Globus pallidus (tissue), 1 donor: ENCODE data around the gene SPTLC2.

ENCODE experiments used
- DNase-seq: peaks from one replicate; pipeline ENCODE4 v3.0.0-alpha.2; 2015; ENCODE audit warnings: low spot score

SPTLC2 gene

DNA sequence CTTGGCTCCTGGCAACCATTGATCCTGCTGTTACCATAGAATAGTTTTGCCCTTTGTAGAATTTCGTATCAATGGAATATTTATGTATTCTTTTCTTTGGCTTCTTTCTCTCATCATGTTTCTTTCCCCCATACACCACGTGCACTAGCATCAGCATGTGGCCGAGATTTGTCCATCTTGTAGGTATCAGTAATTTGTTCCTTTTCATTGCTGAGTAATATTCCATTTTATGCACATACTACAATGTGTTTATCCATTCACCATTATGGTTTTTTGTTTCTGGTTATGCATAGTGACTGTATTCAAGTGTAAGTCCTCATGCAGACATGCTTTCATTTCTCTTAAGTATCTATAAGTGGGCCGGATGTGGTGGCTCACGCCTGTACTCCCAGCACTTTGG, 113.3 kb downstream of the SPTLC2 start:
- no peak for DNase-seq

DNA sequence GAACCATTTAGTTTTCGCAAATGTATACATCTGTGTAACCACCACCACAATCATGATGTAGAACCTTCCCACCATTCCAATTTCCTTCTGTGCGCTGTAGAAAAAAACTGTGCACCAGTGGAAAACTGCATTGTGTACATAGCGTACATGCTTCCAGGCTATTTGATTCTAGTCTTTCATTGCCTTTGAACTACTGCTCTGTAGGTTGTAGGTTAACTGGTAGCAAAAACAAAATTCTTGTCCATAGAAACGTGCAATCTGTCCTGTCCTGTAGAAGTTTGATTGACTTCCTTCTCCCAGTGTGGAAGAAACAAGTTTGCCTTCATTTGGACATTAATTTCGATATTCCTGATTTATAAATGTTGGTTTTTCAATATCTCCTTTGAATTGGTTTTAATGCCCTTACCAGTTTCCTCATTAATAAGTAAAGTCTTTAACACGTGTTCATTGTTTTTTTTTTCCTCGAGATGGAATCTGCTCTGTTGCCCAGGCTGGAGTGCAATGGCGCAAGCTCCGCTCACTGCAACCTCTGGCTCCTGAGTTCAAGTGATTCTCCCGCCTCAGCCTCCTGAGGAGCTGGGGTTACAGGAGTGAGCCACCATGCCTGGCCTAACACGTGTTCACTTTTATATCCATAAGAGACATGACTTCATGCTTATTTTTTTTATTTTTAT, 114.2 kb downstream of the SPTLC2 start:
- no peak for DNase-seq

DNA sequence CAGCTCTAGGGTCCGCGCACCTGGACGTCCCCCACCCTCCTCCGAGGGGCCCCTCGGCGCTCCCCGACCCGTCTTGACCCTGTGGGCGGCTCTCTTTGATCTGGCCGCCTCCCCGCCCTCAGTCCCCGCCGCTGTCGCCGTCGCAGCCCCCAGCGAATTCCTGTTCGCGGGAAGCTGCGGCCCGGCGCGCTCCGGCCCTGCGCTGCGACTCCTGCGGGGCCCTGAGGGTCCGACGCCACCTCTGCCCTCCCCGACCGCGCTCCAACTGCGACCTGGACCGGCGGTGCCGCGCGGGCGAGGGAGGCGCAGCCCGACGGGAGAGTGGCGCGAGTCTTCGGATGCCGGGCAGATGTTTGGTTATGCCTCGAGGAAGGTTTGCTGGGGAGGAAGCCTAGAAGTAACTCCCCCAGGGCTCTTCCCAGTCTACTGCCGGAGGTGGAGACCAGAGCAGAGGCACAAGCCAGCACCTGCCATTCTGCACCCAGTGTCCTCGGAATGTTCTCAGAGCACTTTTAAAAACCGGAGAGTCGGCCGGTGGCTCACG, 117.4 kb downstream of the SPTLC2 start:
- DNase-seq: no peak

DNA sequence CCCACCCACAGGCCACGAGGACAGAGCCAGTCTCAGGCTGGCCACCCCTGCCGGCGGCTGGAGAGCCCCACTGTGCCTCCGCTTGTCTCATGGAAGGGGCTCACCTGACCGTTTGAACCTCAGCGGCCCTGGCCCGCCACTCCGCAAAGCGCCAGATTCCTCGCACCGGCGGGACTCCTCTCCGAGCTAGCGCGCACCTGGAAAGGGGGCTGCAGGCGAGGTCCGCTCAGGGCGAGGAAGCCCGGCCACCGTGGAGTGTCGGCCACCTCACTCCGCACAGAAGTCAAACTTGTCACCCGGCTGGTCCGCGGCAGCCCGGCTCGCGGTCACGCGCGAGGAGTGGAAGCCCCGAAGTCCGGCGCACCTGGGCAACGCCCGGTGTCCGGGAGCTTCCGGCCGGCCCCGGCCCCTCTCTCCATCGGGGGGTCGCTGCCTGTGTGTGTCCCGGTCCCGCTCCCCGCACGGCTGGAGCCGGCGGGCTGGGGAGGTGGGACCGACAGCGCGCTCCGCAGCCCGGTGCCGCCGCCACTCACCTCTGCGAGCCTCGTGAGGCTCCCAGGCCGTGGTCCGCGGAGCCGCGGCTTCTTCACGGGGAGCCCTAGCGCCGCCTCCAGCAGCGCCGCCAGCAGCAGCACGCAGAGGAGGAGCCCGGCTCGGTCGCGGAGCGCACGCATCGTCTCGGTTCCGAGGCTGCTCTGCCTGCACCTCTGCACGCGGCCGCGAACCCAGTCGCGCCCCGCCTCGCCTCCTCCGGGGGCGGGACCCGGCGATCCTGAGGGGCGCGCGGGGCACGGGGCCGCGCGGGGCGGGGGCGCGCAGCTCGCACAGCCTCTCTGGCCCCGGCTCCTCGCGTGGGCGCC, 118.1 kb downstream of the SPTLC2 start, which contains the start of gene ISM2:
ISM2 (minus strand) TSS at position 697 of the 860 bp plus-strand sequence; CDS start at position 674, 23 bp downstream.
- no peak for DNase-seq

DNA sequence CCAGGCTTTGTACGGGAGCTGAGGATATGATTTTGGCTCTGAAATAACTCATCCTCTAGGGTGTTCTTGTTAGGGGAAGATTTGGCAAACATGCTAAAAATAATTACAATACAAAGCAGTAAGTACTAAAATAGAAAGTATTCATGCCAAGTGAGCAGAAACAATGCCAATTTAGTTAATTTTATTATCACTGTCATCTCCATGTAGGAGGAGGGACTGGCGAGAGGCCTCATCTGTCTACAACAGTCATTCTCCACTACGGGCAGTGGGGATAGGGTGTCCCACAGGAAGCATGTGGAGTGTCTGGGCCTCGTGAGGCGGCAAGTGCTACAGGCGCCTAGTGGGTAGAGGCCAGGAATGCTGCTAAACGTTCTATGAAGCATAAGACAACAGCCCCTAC, 121.1 kb downstream of the SPTLC2 start:
- no peak for DNase-seq

DNA sequence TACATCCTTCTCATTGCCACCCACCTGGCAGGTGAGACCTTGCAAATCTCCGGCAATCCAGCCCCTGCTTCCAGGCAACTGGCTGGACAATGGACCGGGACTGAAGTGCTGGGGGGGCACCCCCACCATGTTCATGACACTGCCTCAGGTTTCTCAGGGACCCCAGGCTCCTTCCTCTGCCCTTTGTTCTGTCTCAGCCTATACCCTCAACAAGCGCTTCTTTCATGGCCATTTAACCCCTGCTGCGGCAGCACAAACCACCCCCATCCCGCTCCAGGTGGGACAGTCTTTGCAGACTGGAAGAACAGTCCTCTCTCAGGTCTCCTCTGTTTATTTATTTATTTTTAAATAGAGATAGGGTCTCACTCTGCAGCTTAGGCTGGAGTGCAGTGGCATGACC, 125.4 kb downstream of the SPTLC2 start:
- no peak for DNase-seq

DNA sequence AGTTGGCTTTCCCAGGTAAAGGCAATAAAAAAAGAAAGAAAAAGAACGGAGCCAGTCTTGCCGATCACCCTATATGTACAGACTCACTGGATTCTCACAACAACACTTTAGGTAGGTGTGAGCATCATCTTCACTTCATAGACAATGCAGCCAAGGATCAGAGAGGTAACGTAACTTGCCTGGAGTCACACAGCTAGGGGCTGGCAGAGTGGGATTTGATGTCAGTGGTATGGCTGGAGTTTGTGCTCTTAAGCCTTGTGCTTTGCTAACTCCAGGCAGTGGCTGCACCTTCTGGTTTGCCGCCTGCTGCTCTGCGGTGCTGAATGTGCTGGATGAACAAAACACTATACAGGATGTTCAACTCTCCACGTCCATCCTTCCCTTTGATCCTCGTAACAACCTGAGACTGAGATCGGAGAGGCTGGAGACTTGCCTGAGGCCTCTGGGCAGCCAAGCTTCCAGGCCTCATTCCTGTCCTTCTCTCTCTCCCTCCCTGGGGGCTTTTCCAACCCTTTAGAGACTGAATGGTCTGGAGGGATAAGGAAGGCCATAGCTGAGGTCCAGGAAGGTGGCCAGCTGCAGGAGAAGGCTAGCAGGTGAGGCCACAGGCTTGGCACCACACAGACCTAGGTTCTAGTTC, 126.0 kb downstream of the SPTLC2 start:
- DNase-seq: no peak

DNA sequence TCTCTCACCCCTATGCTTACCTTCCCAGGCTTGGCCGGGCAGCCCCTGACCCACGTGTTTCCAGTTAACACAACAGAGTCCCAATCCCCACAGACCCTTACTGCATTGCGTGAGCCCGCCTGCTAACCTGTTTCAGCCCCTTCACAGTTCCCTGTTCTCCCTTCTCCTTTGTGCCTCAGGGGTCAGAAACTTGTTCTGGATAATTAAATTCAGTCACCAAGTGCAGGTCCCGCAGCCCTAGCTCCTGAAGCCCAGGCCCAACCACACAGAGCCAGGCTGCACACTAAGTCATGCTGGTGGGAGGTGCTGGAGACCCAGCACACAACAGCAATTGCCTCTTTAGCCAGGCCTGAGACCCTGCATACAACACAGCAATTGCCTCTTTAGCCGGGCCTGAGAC, 127.4 kb downstream of the SPTLC2 start:
- no peak for DNase-seq

DNA sequence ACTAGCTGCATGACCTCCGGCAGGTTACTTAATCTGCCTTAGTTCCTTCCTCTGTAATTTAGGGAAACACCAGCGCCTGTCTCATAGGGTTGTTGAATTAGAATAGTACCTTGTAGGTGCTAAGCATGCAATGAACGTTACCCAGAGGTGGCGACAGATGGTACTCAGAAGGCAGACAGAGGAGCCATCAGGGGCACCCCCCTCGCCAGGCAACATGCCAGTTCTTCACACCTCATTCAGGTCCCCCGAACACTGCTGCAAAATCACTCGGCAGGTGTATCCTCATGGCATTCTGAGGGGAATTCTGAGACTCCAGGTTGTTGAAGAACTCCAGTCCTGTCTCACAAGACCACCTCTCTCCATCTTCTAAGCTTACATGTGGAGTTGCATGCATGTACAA, 127.9 kb downstream of the SPTLC2 start:
- no peak for DNase-seq

DNA sequence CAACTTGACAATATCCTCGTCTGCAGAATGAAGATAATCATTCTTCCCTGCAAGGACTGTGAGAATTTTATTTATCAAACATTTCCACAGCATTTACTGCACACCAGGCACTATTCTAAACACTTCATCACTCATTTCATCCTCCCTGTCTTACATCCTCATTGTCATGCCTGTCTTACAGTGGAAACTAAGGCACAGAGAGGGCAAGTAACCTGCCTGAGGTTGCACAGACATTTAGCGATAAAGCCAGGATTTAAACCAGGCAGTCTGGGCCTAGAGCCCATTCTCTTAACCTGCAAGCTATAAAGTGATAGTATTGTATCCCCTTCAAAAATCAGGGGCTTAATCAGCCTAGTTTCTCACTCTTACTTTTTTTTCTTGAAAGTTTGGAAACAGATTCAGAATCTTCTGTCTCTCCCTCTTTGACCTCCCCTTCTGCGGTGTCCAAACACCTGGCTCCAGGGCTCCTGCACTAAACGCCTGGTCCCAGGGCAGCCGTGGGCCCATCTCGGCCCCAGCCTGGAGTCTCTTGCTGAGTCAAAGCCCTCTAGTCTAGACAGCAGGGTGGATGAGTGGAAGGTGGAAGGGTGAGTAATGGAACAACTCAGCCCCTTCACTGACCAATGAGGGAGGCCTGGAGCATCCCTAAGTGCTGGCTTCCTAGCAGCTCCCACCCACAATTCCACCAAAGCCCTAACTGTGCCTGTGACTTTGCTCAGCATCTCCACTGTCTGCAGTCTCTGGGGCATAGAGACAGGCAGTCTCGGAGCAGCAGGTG, 130.3 kb downstream of the SPTLC2 start:
- DNase-seq: no peak

DNA sequence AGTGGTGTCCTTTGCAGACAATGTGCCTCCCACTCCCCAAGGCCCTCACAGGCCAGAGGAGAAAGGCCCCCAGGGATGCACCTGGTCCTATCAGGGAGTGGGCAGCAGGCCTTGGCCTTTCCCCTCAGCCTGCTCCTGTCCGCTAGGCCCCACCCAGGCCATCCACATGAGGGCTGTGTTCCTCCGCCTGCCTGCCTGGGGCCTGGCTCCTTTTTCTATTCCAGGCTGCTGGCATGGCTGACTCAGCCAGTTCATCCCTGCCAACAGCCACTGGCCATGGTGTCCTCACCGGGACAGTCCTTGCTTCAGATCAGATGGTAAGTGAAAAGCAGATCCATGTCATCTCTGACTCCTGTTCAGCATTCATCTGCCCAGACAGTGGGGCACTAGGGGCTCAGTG, 131.2 kb downstream of the SPTLC2 start:
- no peak for DNase-seq

DNA sequence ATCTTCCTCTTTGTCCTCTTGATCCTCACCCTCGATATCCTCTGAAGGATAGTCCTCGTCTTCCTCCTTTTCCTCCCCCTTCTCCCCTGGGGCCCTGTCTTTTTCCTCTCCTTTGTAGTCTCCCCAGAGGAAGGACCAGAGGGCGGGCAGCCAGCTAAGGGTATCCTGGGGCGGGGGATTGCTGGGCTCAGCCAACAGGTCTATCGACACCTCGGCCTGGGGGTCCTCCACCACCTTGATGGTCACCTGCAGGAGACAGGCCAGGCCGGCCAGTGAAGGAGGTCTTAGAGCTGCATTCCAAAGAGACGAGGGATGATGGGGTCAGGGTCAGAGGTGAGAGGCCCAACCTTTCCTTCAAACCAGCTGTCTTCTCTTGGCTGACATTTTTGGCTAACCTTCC, 134.0 kb downstream of the SPTLC2 start:
- no peak for DNase-seq

DNA sequence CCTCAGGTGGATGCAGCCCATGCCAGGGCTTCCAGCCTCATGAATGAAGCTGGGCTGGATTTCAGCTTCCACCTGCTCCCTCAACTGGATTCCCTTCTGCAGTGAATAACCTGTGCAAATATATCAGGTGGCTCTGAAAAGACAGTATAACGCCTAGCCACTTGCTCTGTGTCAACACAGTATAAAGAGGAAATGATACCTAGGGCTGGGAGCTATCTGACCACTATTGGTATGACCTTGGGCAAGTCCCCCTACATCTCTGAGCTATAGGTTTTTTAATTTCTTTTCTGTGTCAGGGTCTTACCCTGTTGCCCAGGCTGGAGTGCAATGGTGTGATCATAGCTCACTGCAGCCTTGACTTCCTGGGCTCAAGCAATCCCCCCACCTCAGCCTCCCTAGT, 137.6 kb downstream of the SPTLC2 start:
- DNase-seq: no peak

DNA sequence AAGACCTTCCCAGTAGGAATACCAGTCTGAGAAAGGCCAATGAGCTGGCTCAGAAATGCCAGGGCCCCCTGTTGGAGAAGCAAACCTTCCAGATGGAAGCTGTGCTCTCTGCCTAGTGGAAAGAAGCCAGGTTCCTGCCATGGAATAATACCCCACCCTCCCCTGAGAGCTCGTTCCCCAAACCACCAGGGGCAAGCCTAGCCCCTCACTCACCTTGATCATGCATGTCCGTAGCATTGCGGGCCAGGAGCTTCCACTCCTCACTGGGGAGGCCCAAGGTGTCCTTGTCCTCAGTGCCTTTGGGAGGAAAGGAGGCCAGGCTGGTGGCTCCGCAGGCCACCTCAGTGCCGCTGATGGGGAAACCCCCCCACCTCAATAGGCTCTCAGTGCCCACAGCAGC, 138.4 kb downstream of the SPTLC2 start:
- DNase-seq: no peak

DNA sequence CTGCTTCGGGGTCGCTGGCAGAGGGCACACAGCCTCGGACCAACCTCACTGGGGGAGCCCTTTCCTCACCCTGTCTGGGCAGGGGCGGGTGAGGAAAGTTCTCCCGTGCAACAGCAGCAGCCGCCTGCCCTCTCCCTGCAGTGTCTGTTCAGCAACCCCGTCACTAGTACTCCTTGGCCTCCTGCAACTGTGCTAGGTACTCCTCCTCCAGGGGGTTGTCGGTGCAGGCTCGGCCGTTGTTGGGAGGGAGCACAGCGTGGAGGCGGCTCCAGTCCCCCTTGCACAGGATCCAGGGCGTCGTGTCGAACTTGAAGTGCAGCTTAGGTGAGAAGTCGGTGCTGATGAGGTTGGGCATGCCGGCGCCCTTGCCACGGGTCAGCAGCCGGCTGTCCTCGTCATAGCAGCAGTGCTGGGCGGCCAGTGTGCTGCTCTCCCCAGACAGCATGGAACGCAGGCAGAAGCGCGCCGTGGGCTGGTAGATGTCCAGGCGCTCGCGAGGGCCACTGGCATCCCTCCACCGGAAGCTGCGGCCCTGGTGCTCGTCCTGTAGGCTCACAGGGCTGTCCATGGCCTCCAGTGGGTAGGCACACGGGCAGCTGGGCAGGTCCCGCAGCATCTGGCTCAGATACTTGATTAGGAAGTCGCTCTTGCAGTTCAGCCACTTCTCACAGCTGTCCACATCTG, 140.9 kb downstream of the SPTLC2 start:
- no peak for DNase-seq

DNA sequence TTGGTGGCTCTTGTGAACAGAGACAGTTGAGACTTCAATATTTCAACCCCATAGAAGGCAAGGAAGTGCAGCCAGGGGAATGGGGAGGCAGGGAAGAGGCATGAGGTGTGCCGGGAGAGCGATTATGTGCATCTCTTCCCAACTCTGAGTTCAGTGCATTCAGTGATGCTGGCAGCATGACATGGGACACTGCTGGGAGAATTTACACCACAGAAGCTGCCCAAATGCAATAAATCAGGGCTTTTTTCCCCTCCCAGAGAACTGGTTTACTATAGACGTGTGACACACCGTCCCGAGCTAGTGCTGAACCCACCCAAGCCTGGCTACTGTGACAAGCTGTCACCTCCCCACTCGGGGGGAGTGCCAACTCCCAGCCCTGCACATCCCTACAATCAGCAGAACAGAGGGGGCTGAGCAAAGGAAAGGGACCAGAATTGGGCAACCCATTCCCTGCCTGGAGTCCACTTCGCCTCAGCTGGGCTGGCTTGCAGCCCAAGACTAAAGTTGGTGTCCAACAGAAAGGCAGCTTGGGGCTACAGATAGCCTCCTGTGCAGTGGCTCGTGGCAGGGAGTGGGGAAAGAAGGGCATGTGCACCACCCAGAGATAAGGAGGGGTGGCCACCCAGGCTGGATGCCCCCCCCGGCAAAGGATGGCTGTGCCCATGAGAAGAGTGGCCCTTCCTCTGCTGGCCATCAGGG, 141.8 kb downstream of the SPTLC2 start:
- DNase-seq: no peak

DNA sequence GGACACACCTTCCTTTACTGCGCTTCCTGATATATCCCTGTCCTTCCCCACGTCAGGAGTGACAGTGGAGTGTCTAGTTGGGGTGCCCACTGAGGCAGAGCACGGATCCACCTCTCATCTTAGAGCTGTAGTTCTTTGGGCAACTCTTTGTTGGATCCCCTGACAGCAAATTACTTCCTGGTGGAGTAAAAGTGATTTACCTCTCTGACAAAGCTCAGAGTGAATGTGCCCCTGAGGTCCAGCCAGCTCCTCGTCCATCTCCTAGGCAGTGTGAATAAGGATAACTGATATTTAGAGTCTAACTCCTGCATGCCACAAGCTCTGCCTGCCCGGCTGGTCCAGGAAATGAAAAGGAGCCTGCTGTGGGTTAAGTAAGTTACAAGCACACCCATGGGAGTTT, 142.5 kb downstream of the SPTLC2 start:
- no peak for DNase-seq

DNA sequence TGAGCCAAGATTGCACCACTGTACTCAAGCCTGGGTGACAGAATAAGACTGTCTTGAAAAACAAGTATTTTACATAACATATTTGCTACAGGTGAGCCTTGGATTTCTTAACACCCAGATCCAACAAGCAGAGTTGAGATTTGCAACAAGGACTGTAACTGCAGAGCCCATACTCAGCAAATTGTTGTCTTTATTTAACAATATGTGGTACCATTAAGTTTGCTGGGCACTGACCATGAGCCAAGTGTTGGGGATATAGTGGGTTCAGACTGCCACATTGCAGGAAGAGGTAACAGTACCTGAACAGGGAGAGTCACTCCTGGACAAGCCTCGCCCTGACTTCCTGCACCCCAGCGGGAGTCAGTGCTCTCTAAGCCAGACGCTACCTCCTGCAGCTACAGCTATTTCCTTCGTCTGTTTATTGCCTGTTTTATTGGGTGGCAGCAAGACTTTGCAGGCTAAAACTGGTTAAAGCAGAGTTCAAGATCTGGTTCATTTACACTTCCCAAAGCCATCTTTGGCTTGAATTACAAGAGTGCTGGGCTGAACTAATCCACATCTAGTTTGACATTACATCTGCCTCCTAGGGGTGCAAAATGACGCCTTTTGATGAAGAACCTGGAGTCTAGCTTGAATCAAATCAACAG, 146.1 kb downstream of the SPTLC2 start:
- DNase-seq: no peak

DNA sequence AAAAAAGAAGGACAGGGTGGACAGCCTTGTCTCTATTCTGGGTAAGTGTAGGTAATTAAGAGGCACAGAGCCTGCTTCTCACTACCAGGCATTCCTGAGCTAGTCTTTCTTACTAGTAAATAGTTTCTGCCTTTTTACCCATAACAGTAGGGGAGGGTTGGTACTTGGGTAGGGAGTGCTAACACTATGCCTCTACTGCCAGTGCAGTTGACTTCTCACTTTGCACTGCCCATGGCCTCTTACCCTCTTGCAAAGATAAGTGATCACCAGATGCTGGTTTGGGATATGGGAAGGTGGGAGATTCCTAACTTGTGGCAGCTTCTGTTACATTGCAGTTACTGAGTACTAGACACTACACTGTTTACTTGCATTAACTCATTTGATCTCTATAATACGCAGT, 146.9 kb downstream of the SPTLC2 start:
- no peak for DNase-seq

DNA sequence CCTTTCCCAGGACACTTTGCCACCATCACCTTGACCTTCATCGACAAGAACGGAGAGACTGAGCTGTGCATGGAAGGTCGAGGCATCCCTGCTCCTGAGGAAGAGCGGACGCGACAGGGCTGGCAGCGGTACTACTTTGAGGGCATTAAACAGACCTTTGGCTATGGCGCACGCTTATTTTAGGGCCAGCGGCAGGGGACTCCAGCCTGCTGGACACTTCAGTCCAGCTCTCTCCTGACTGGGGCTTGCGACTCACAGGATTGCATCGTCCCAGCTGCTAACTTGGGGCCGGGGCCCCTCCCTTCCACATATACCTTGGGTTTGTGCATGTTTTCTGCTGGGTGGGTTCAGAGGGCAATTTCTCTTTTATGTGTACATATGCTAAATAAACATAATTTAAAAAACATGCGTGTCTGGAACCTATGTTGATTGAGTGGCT, 147.4 kb downstream of the SPTLC2 start:
- no peak for DNase-seq
